Sigmoid colon (tissue), 4 donors: ENCODE data around the gene PDIA6.

ENCODE experiments used
- POLR2AphosphoS5 ChIP-seq, 4 donors: sonication (generic); formaldehyde crosslinking; IDR thresholded peaks; one replicate each; pipeline ENCODE4 v1.6.1; 2017; ENCODE audit warnings: antibody characterized with exemption in 4 of 4
- TF ChIP-seq, protein P1 (sequence below), 4 experiments: fragments of 450-650 bp in 3 of 4; fragments of 200-600 bp in 1 of 4; IDR thresholded peaks; one replicate each; pipeline ENCODE4 v1.5.1; 2016 to 2019; ENCODE audit warnings: antibody characterized with exemption in 4 of 4, mild to moderate bottlenecking in 3 of 4, moderate library complexity in 2 of 4

DNA sequence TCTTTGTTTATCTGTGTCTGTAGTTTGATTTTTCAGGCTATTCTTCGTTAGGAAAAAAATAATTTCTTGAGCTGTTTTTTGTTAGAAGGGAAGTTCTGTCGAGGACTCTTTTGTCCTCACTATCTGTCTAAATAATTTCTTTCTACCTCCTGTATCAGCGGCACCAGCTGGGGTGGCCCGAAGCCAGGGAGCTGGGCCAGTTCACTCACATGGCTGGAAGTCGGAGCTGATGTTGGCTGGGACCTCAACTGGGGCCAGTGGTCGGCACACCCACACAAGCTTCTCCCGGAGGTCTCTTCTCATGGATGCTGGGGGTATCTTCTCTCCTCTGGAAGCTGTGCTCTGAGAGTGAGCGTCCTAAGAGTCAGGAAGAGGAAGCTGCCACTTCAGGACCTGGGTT, 8.0 kb upstream of the PDIA6 start:
- TF ChIP-seq, protein P1, sequence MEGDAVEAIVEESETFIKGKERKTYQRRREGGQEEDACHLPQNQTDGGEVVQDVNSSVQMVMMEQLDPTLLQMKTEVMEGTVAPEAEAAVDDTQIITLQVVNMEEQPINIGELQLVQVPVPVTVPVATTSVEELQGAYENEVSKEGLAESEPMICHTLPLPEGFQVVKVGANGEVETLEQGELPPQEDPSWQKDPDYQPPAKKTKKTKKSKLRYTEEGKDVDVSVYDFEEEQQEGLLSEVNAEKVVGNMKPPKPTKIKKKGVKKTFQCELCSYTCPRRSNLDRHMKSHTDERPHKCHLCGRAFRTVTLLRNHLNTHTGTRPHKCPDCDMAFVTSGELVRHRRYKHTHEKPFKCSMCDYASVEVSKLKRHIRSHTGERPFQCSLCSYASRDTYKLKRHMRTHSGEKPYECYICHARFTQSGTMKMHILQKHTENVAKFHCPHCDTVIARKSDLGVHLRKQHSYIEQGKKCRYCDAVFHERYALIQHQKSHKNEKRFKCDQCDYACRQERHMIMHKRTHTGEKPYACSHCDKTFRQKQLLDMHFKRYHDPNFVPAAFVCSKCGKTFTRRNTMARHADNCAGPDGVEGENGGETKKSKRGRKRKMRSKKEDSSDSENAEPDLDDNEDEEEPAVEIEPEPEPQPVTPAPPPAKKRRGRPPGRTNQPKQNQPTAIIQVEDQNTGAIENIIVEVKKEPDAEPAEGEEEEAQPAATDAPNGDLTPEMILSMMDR (IDR thresholded peaks at IDR 0.05) = no peak
- TF ChIP-seq POLR2AphosphoS5 (IDR thresholded peaks at IDR 0.05) = no peak
